Measurements from ENCODE around the gene CHID1.

CHID1 gene

GRCh38 chr11:841981-842369, 68.6 kb downstream of the CHID1 start:
- H3K27me3 ChIP-seq (replicated peaks; ENCODE audit: control insufficient read depth, insufficient read depth, low read length), result no peaks in the 10 kb centered on the region
- peak overlapping the region; percentile 97 for H3K4me3 ChIP-seq (replicated peaks; ENCODE audit: low read depth, low read length)
- peaks cover 23% of the 10 kb centered on the region for H3K36me3 ChIP-seq (ENCODE audit: control insufficient read depth, insufficient read depth, low read length)
- no peak for TF ChIP-seq CTCF (IDR thresholded peaks at IDR 0.05; ENCODE audit: insufficient read depth, low read length, poor library complexity, severe bottlenecking)
- DNase-seq (ENCODE audit: extremely low read depth, insufficient read length), result no peak

GRCh38 chr11:839875-840617, 70.6 kb downstream of the CHID1 start:
- H3K36me3 ChIP-seq (ENCODE audit: control insufficient read depth, insufficient read depth, low read length), result peaks cover 25% of the 10 kb centered on the region
- no peak for DNase-seq (ENCODE audit: extremely low read depth, insufficient read length)
- TF ChIP-seq CTCF (IDR thresholded peaks at IDR 0.05; ENCODE audit: insufficient read depth, low read length, poor library complexity, severe bottlenecking), result peak; percentile 26
- no peak overlapping the region for H3K4me3 ChIP-seq (replicated peaks; ENCODE audit: low read depth, low read length)
- H3K27me3 ChIP-seq (replicated peaks; ENCODE audit: control insufficient read depth, insufficient read depth, low read length), result no peaks in the 10 kb centered on the region

GRCh38 chr11:839280-839623, 71.4 kb downstream of the CHID1 start:
- TF ChIP-seq CTCF (IDR thresholded peaks at IDR 0.05; ENCODE audit: insufficient read depth, low read length, poor library complexity, severe bottlenecking), result no peak
- no peak for DNase-seq (ENCODE audit: extremely low read depth, insufficient read length)
- Histone ChIP-seq H3K36me3 (ENCODE audit: control insufficient read depth, insufficient read depth, low read length) (peaks cover 25% of the 10 kb centered on the region), H3K4me3 (replicated peaks; ENCODE audit: low read depth, low read length) (no peak overlapping the region), H3K27me3 (replicated peaks; ENCODE audit: control insufficient read depth, insufficient read depth, low read length) (no peaks in the 10 kb centered on the region)

GRCh38 chr11:838441-839279, 72.0 kb downstream of the CHID1 start:
- peaks cover 25% of the 10 kb centered on the region for H3K36me3 ChIP-seq (ENCODE audit: control insufficient read depth, insufficient read depth, low read length)

GRCh38 chr11:837990-838307, 72.7 kb downstream of the CHID1 start:
- no peaks in the 10 kb centered on the region; the same call in 1 of the 2 replicates for H3K27me3 ChIP-seq (replicated peaks; ENCODE audit: control insufficient read depth, insufficient read depth, low read length)
- no peak for DNase-seq (ENCODE audit: extremely low read depth, insufficient read length)
- H3K36me3 ChIP-seq (ENCODE audit: control insufficient read depth, insufficient read depth, low read length), result peaks cover 25% of the 10 kb centered on the region
- TF ChIP-seq CTCF (IDR thresholded peaks at IDR 0.05; ENCODE audit: insufficient read depth, low read length, poor library complexity, severe bottlenecking), result no peak
- H3K4me3 ChIP-seq (replicated peaks; ENCODE audit: low read depth, low read length), result no peak overlapping the region

More at GRCh38 chr11:838441-839279, 72.0 kb downstream of the CHID1 start:
- no peak for DNase-seq (ENCODE audit: extremely low read depth, insufficient read length)
- Histone ChIP-seq H3K4me3 (replicated peaks; ENCODE audit: low read depth, low read length) (no peak overlapping the region), H3K27me3 (replicated peaks; ENCODE audit: control insufficient read depth, insufficient read depth, low read length) (no peaks in the 10 kb centered on the region; the same call in 1 of the 2 replicates)
- peak; percentile 7 for TF ChIP-seq CTCF (IDR thresholded peaks at IDR 0.05; ENCODE audit: insufficient read depth, low read length, poor library complexity, severe bottlenecking)
